Measurements from ENCODE around the gene ITGB1. TPM values are rescaled to one million over a fixed set of nuclear protein-coding genes. Genes with fewer than 3 reads are reported as not detected.
"Not testable (repeated sequence)": the region's sequence is repeated elsewhere in the genome, so short reads cannot be mapped to it uniquely, and the experiment has no call there.

ITGB1 gene
- 1,000 to 10,000 TPM in 1 of 3 donors, 100 to 1,000 TPM in 2; 438 to 1,565 (median 480) TPM for total RNA-seq

GRCh38 chr10:32958085-32959005 lies at the start of gene ITGB1:
TSS of gene ITGB1 (minus strand) at chr10:32958230. CDS start at chr10:32935558, 22,672 bp downstream.
- H3K9me3 ChIP-seq, result no peaks in the 10 kb centered on the region
- TF ChIP-seq POLR2A (IDR thresholded peaks at IDR 0.05) (peak; percentile 94), POLR2AphosphoS5 (IDR thresholded peaks at IDR 0.05) (peak; percentile 98), CTCF (IDR thresholded peaks at IDR 0.05) (peak in 1 of 3 donors; percentile 37)
- peaks cover 0 to 5% of the 10 kb centered on the region in 2 donors for H3K4me1 ChIP-seq
- H3K4me3 ChIP-seq, result peak within 1 kb of the TSS; percentile 89 to 98 (median 97)
- H3K36me3 ChIP-seq, result no peaks in the 10 kb centered on the region
- peak; percentile 97 for DNase-seq (ENCODE audit: low spot score in 2 of 2)
- intact Hi-C loops (cut with DNase I; ENCODE audit: low total_unique reads), result loop anchor here (10.0 kb wide), 1 partner anchor 46 kb away; no protein-coding TSS in a partner anchor
- H3K27me3 ChIP-seq, result no peaks in the 10 kb centered on the region
- peak within 1 kb of the TSS; percentile 99 for H3K27ac ChIP-seq

- Histone ChIP-seq H3K4me1 (peaks cover 0 to 4% of the 10 kb centered on the region in 2 donors), H3K4me3 (no peak overlapping the region), H3K27me3 (no peaks in the 10 kb centered on the region), H3K36me3 (no peaks in the 10 kb centered on the region), H3K9me3 (no peaks in the 10 kb centered on the region), H3K27ac (peak overlapping the region in 1 of 2 donors; percentile 81)
- no peak for DNase-seq (ENCODE audit: low spot score in 2 of 2)
- TF ChIP-seq POLR2AphosphoS5 (IDR thresholded peaks at IDR 0.05), result no peak
- TF ChIP-seq CTCF (IDR thresholded peaks at IDR 0.05), result no peak
- TF ChIP-seq POLR2A (IDR thresholded peaks at IDR 0.05), result no peak
- intact Hi-C loops (cut with DNase I; ENCODE audit: low total_unique reads), result loop anchor here (10.0 kb wide), 2 partner anchors 52 to 212 kb away; partner anchors contain the start of gene ITGB1
Observed at GRCh38 chr10:33006342-33006887, 48.4 kb upstream of the ITGB1 start.

GRCh38 chr10:33005322-33006301 lies 47.6 kb upstream of the ITGB1 start:
- H3K27me3 ChIP-seq, result no peaks in the 10 kb centered on the region
- H3K4me1 ChIP-seq, result peaks cover 0 to 4% of the 10 kb centered on the region in 2 donors
- TF ChIP-seq CTCF (IDR thresholded peaks at IDR 0.05) (no peak), POLR2A (IDR thresholded peaks at IDR 0.05) (no peak), POLR2AphosphoS5 (IDR thresholded peaks at IDR 0.05) (peak; percentile 43 to 75 (median 65))
- H3K36me3 ChIP-seq, result no peaks in the 10 kb centered on the region
- peak overlapping the region; percentile 48 to 65 (median 55) for H3K4me3 ChIP-seq
- H3K27ac ChIP-seq, result peak overlapping the region; percentile 81 to 85
- intact Hi-C loops (cut with DNase I; ENCODE audit: low total_unique reads), result loop anchor here (10.0 kb wide), 2 partner anchors 51 to 211 kb away; partner anchors contain the start of gene ITGB1
- H3K9me3 ChIP-seq, result no peaks in the 10 kb centered on the region
- DNase-seq (ENCODE audit: low spot score in 2 of 2), result peak; percentile 80 to 82

GRCh38 chr10:33001908-33002492 lies 44.0 kb upstream of the ITGB1 start:
- Histone ChIP-seq H3K27ac (no peak overlapping the region), H3K36me3 (no peaks in the 10 kb centered on the region), H3K27me3 (no peaks in the 10 kb centered on the region), H3K4me1 (no peaks in the 10 kb centered on the region), H3K4me3 (no peak overlapping the region), H3K9me3 (no peaks in the 10 kb centered on the region)
- TF ChIP-seq CTCF (IDR thresholded peaks at IDR 0.05) (no peak), POLR2A (IDR thresholded peaks at IDR 0.05) (no peak)
- intact Hi-C loops (cut with DNase I; ENCODE audit: low total_unique reads), result loop anchor here (10.0 kb wide), 2 partner anchors 47 to 207 kb away; partner anchors contain the start of gene ITGB1
- DNase-seq (ENCODE audit: low spot score in 2 of 2), result no peak

GRCh38 chr10:32998060-32998581 lies 40.1 kb upstream of the ITGB1 start:
- H3K4me3 ChIP-seq; DNase-seq (ENCODE audit: low spot score in 2 of 2); H3K36me3 ChIP-seq; H3K27me3 ChIP-seq; H3K4me1 ChIP-seq; H3K27ac ChIP-seq; H3K9me3 ChIP-seq; intact Hi-C loops (cut with DNase I; ENCODE audit: low total_unique reads): not testable (repeated sequence)

Measured in breast epithelium (tissue), 4 donors.